ENCODE data around the gene MLEC. TPM values are rescaled to one million over a fixed set of nuclear protein-coding genes. Genes with fewer than 3 reads are reported as not detected.

MLEC gene
- total RNA-seq, 1 experiment from 2014 or later: 181 TPM

- Mint-ChIP-seq H3K27ac (no peak overlapping the region), H3K27me3 (ENCODE audit: low read depth) (no peaks in the 10 kb centered on the region), H3K4me3 (no peak overlapping the region), H3K36me3 (ENCODE audit: insufficient read depth in 1 of 3, low read depth in 3 of 3) (peaks cover 0 to 1% (median 0%) of the 10 kb centered on the region in 3 experiments; a peak in 1 of 7 replicates), H3K9me3 (no peaks in the 10 kb centered on the region), H3K4me1 (no peaks in the 10 kb centered on the region)
- Histone ChIP-seq H2AFZ (ENCODE audit: low read length) (no peak overlapping the region), H2BK5ac (ENCODE audit: insufficient read length, low read length) (no peak overlapping the region), H3K9ac (ENCODE audit: extremely low read depth, insufficient read length, low read length) (no peak overlapping the region), H3K18ac (ENCODE audit: insufficient read length, low read depth, low read length) (no peak overlapping the region), H2BK120ac (ENCODE audit: low read depth, low read length, poor library complexity, severe bottlenecking) (no peak overlapping the region), H2BK12ac (ENCODE audit: insufficient read length, low read depth, low read length) (no peak overlapping the region), H3K79me1 (ENCODE audit: insufficient read depth, low read depth, low read length, poor library complexity, severe bottlenecking) (no peaks in the 10 kb centered on the region), H4K5ac (ENCODE audit: insufficient read length, low read depth, low read length) (no peak overlapping the region), H3K4me1 (ENCODE audit: insufficient read depth, low read length) (no peaks in the 10 kb centered on the region), H4K91ac (ENCODE audit: insufficient read length, low read depth, low read length) (no peak overlapping the region), H3K23me2 (ENCODE audit: insufficient read length, low read depth, low read length, poor library complexity, severe bottlenecking) (no peaks in the 10 kb centered on the region), H3K79me2 (ENCODE audit: insufficient read depth, low read length) (no peaks in the 10 kb centered on the region), H3K4me2 (ENCODE audit: insufficient read depth, insufficient read length, low read length) (no peak overlapping the region), H3K56ac (ENCODE audit: insufficient read length, low read depth, low read length) (no peak overlapping the region), H2BK20ac (ENCODE audit: low read depth, low read length, poor library complexity, severe bottlenecking) (no peak overlapping the region), H3K14ac (ENCODE audit: insufficient read depth, low read length) (no peak overlapping the region), H2BK15ac (ENCODE audit: low read depth, low read length) (no peak overlapping the region), H2AK5ac (ENCODE audit: insufficient read length, low read length) (no peak overlapping the region), H3K4ac (ENCODE audit: low read depth, low read length) (no peak overlapping the region), H3K23ac (ENCODE audit: insufficient read length, low read depth, low read length) (no peak overlapping the region), H4K20me1 (ENCODE audit: control insufficient read depth, insufficient read depth, insufficient read length) (no peaks in the 10 kb centered on the region), H3K9me3 (ENCODE audit: control insufficient read depth, low read depth, low read length) (no peaks in the 10 kb centered on the region), H4K8ac (replicated peaks; ENCODE audit: insufficient read length, low read depth, low read length) (no peak overlapping the region), H3K27me3 (ENCODE audit: insufficient read depth, low read length) (no peaks in the 10 kb centered on the region), H3K27ac (ENCODE audit: insufficient read length, low read depth, low read length) (no peak overlapping the region), H3T11ph (ENCODE audit: low read length) (no peak overlapping the region)
- TF ChIP-seq CTCF (conservative IDR thresholded peaks at IDR 0.05): no peak
- DNase-seq: no peak
- WGBS (ENCODE audit: extremely low coverage, insufficient read length, low lambda C conversion rate): no CpG with 5 or more reads among the region's 38 CpGs
Measured at GRCh38 chr12:120739031-120739762, 52.2 kb downstream of the MLEC start.
